ENCODE measurements around the gene HENMT1. TPM values are rescaled to one million over a fixed set of nuclear protein-coding genes. Genes with fewer than 3 reads are reported as not detected.

Gene HENMT1
- 4.0 to 6.0 TPM (median 4.8 TPM) in 5 replicates for total RNA-seq (2022; extraction: Qiagen RNA extraction; ENCODE audit: low read depth)

DNA sequence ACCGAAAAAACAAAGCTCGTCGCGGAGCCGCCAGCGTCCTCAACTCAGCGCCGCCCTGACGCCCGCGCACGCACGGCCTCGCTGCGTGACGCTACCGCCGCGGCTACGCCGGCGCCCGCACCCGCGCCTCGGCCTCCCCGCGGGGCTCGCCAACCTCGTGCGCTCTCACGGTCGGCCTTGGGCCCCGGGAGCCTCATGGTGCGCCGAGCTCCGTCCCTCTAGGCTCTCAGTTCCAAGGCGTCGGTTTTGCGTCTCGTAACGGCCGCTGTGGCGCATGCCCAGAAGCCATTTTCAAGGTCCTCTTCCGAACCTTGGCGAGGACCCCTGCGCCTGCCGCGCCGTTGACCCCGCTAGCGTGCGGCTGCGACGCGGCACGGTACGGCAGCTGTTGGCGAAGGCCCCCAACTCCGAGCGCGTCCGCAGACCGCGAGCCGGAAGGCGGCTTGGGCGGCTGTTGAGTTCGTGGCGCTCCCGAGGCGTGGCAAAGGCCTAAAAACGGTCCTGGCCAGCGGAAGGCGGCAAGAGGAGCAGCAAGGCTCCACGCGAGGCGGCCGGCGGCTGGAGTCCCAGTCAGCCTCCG, at the start of gene HENMT1:
Gene HENMT1, minus strand, starts transcription at position 64 of the 580 bp plus-strand sequence. CDS start 1,209 bp downstream, outside the sequence.

DNA sequence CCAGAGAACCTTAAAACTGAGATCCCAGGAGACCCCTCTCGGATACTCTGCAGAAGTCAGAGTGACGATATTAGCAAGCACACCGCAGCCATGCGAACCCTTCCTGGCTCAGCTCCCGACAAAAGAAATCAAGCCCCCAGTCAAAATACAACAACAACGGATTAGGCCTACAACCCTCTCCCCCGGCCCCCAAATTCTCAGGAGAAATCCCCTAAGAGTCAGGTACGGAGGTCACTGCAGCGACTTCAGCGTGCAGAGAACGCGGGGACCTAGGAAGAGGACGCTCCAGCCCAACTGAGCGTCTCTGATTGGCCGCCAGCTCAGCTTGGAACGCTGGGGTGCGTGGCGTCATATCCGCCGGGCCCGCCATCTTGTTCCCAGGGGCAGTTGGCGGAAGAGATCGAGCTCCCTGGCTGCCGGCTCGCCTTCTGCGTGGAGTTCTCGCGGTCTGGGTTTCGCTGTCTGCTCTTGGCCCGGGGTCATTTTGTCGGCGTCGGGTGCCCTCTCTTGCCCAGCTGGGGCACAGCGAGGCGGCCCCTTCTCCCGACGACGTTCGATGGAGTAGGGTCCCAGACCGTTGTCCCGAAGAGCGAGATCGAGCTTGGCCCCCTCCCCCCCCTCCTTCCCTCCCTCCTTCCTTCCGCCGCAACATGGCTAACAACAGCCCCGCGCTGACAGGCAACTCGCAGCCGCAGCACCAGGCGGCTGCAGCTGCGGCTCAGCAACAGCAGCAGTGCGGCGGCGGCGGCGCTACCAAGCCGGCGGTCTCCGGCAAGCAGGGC, 31.2 kb upstream of the HENMT1 start, which contains the start of gene PRPF38B:
Gene PRPF38B, plus strand, starts transcription at position 369 of the 782 bp plus-strand sequence. Its CDS starts 282 bp downstream, at position 651.

Other genes starting within 250 kb of the HENMT1 start
- gene NBPF6, start 210.8 kb downstream of the HENMT1 start, total RNA-seq (2022; extraction: Qiagen RNA extraction; ENCODE audit: low read depth) = not detected in 5 replicates
- gene EEIG2, start 101.0 kb downstream of the HENMT1 start, total RNA-seq (2022; extraction: Qiagen RNA extraction; ENCODE audit: low read depth) = 4.6 to 8.4 TPM (median 6.4 TPM) in 5 replicates
- gene PRPF38B, start 31.2 kb upstream of the HENMT1 start, total RNA-seq (2022; extraction: Qiagen RNA extraction; ENCODE audit: low read depth) = 22.3 to 28.7 TPM (median 23.3 TPM) in 5 replicates
- gene FNDC7, start 51.8 kb upstream of the HENMT1 start, total RNA-seq (2022; extraction: Qiagen RNA extraction; ENCODE audit: low read depth) = 0.02 TPM in 1 of 5 replicates, not detected in the others
- gene STXBP3, start 85.6 kb upstream of the HENMT1 start, total RNA-seq (2022; extraction: Qiagen RNA extraction; ENCODE audit: low read depth) = 17.3 to 27.9 TPM (median 20.3 TPM) in 5 replicates
- gene AKNAD1, start 196.0 kb upstream of the HENMT1 start, total RNA-seq (2022; extraction: Qiagen RNA extraction; ENCODE audit: low read depth) = 0.46 to 1.5 TPM (median 0.74 TPM) in 5 replicates
- 12.0 to 17.7 TPM (median 16.1 TPM) in 5 replicates for gene GPSM2, start 215.9 kb upstream of the HENMT1 start, total RNA-seq (2022; extraction: Qiagen RNA extraction; ENCODE audit: low read depth)

All from A549 treated with CpdA at 1 μM for 4 hours (cell line).